C4-2B (cell line): ENCODE results near the gene FGA.

Source experiments
- CTCF ChIP-seq: fragments of 450-650 bp; conservative IDR thresholded peaks from 2 replicates; pipeline ENCODE4 v1.5.1; 2017; ENCODE audit warnings: mild to moderate bottlenecking
- ZFX ChIP-seq: fragments of 450-650 bp; IDR thresholded peaks from 2 replicates; pipeline ENCODE4 v1.6.1; 2017

GRCh38 chr4:154573190-154573870 lies 17.2 kb downstream of the FGA start:
- TF ChIP-seq CTCF (no peak), ZFX (no peak)
